Panc1 (cell line): ENCODE measurements around the gene PSMB7. TPM values are rescaled to one million over a fixed set of nuclear protein-coding genes. Genes with fewer than 3 reads are reported as not detected.

Source experiments
- ATAC-seq: fragments of 200-7000 bp; cut with Tn5 transposase; 2 replicates; pipeline ENCODE4 v1.9.1; 2020; ENCODE audit warnings: mild to moderate bottlenecking, moderate library complexity
- BruUV-seq: library from RNA; stranded (reverse); fragments of 400-500 nt; replicated peaks from 2 replicates; lab custom pipeline; 2021; lab: Mats Ljungman, UMichigan
- CTCF ChIA-PET: fragments of 300-600 bp; sonication (Branson Sonifier 250); formaldehyde crosslinking; loops from one replicate; lab custom pipeline; 2022; ENCODE audit warnings: antibody characterized with exemption; lab: Charles Lee
- POLR2A ChIA-PET: fragments of 300-600 bp; sonication (Branson Sonifier 250); formaldehyde crosslinking; loops from one replicate; lab custom pipeline; 2022; ENCODE audit warnings: antibody characterized with exemption; lab: Charles Lee
- DNase-seq: peaks from one replicate; pipeline ENCODE4 v3.0.0-alpha.2; 2010; ENCODE audit warnings: low read depth, low spot score
- H3K27ac ChIP-seq: 2 replicates; pipeline ENCODE4 v1.5.1; 2011; ENCODE audit warnings: mild to moderate bottlenecking, low read length, inconsistent platforms
- H3K27me3 ChIP-seq: fragments of 200-500 bp; sonication (Bioruptor generic); 2 replicates; pipeline ENCODE4 v1.6.0; 2014; ENCODE audit warnings: low read length, inconsistent platforms; ENCODE audit not compliant: control insufficient read depth, insufficient read depth
- H3K36me3 ChIP-seq: fragments of 200-500 bp; sonication (Bioruptor generic); 2 replicates; pipeline ENCODE4 v1.5.1; 2014; ENCODE audit warnings: inconsistent platforms, mild to moderate bottlenecking, low read length, moderate library complexity; ENCODE audit not compliant: control insufficient read depth, insufficient read depth
- H3K4me1 ChIP-seq: 2 replicates; pipeline ENCODE4 v1.5.1; 2011; ENCODE audit warnings: inconsistent platforms, mild to moderate bottlenecking, low read length, moderate library complexity; ENCODE audit not compliant: control insufficient read depth, insufficient read depth
- H3K4me3 ChIP-seq, 2 experiments: 2 replicates each; pipeline ENCODE4 v1.5.1; 2011 to 2012; ENCODE audit warnings: low read depth in 2 of 2, low read length in 2 of 2, mild to moderate bottlenecking in 2 of 2, inconsistent platforms in 1 of 2, moderate library complexity in 1 of 2
- H3K9me3 ChIP-seq: fragments of 200-500 bp; sonication (Bioruptor generic); 2 replicates; pipeline ENCODE4 v1.5.1; 2014; ENCODE audit warnings: low read depth, mild to moderate bottlenecking, inconsistent platforms, low read length, moderate library complexity; ENCODE audit not compliant: control insufficient read depth, insufficient read depth
- CTCF ChIP-seq: fragments of 450-650 bp; IDR thresholded peaks from 2 replicates; pipeline ENCODE4 v1.5.1; 2017; ENCODE audit warnings: mild to moderate bottlenecking
- POLR2AphosphoS5 ChIP-seq: IDR thresholded peaks from 2 replicates; pipeline ENCODE4 v1.6.1; 2012; ENCODE audit warnings: mild to moderate bottlenecking, low read depth, low read length, moderate library complexity
- REST ChIP-seq, 2 experiments: IDR thresholded peaks; 2 replicates each; pipeline ENCODE4 v1.6.1; 2011 to 2012; ENCODE audit warnings: low read depth in 2 of 2, control low read depth in 1 of 2, low read length in 1 of 2, mild to moderate bottlenecking in 1 of 2, moderate library complexity in 1 of 2; ENCODE audit not compliant: insufficient read depth in 1 of 2
- SIN3A ChIP-seq: IDR thresholded peaks from 2 replicates; pipeline ENCODE4 v1.6.1; 2012; ENCODE audit warnings: low read depth, mild to moderate bottlenecking, low read length, moderate library complexity, borderline replicate concordance; ENCODE audit not compliant: insufficient read depth
- TCF7L2 ChIP-seq: IDR thresholded peaks from 2 replicates; pipeline ENCODE4 v1.6.1; 2011; ENCODE audit warnings: mild to moderate bottlenecking, low read depth, low read length, inconsistent platforms
- in situ Hi-C: cut with HindIII; loops from 2 replicates; pipeline ENCODE4 v1.10.0; 2016; ENCODE audit warnings: low sequenced_read_pairs, low pct_unique_long_range_greater_than_20kb
- intact Hi-C: fragments of 100-400 bp; cut with micrococcal nuclease; formaldehyde crosslinking; loops from one replicate; pipeline ENCODE4 v1.10.0; 2022; ENCODE audit not compliant: unreplicated experiment
- total RNA-seq: library from RNA; stranded (reverse); gene quantifications from one replicate; pipeline ENCODE4 v1.2.1, GENCODE V29; 2021; ENCODE audit not compliant: unreplicated experiment

PSMB7 gene
- total RNA-seq, 1 experiment from 2014 or later: 167 TPM

- peak; percentile 69 for ATAC-seq
- in situ Hi-C loops: no loop called here
- ChIA-PET POLR2A (no interaction called here), CTCF (no interaction called here)
- Histone ChIP-seq H3K4me1 (peaks cover 23% of the 10 kb centered on the region), H3K9me3 (no peaks in the 10 kb centered on the region), H3K4me3 (no peak overlapping the region), H3K27me3 (no peaks in the 10 kb centered on the region), H3K27ac (peak overlapping the region; percentile 57), H3K36me3 (0 out of 2 replicates have a peak, but pooled peaks cover under 1% of the 10 kb centered on the region)
- intact Hi-C loops: no loop called here
- TF ChIP-seq POLR2AphosphoS5 (no peak), SIN3A (no peak), TCF7L2 (no peak), REST (IDR thresholded peaks at IDR 0.05; ENCODE audit: insufficient read depth in 1 of 2, low read depth in 2 of 2, low read length in 1 of 2) (no peak), CTCF (no peak)
- no peak for DNase-seq
- no TSS peak for BruUV-seq
These were observed 72.3 kb downstream of the PSMB7 start for GRCh38 chr9:124342776-124343485.

- in situ Hi-C loops: no loop called here
- TF ChIP-seq POLR2AphosphoS5 (no peak), SIN3A (no peak), REST (IDR thresholded peaks at IDR 0.05; ENCODE audit: insufficient read depth in 1 of 2, low read depth in 2 of 2, low read length in 1 of 2) (no peak), CTCF (no peak), TCF7L2 (no peak)
- Histone ChIP-seq H3K27me3 (no peaks in the 10 kb centered on the region), H3K36me3 (0 out of 2 replicates have a peak, but pooled peaks cover 2% of the 10 kb centered on the region), H3K27ac (peak overlapping the region; percentile 57), H3K9me3 (no peaks in the 10 kb centered on the region), H3K4me3 (no peak overlapping the region), H3K4me1 (peaks cover 23% of the 10 kb centered on the region)
- ChIA-PET CTCF (no interaction called here), POLR2A (no interaction called here)
- DNase-seq: no peak
- intact Hi-C loops: no loop called here
- BruUV-seq: no TSS peak
- ATAC-seq: no peak; the same call in 1 of the 2 replicates
These were observed 72.9 kb downstream of the PSMB7 start for GRCh38 chr9:124342402-124342775.
